Measurements from ENCODE around the gene PMF1.
"Not testable (repeated sequence)": the region's sequence is repeated elsewhere in the genome, so short reads cannot be mapped to it uniquely, and the experiment has no call there.

PMF1 gene

DNA sequence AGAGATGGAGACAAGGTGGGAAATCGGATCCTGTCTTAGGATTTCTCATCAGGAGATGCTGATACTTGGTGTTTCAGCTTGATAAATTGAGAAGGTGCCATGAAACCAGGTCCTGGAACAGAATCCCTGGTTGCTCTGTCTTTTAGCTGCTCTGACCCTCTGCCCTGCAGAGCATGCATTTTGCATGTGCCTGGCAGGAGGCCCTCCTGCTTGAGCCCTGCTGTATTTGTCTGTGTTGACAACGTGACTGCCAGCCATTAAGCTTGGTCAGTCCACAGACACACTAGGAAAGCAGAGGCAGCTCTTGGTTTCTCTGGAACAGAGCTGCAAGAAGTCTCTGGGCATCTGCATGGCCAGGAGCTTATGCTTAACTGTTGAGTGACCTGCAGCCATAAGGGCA is 16.4 kb upstream of the PMF1 start:
- DNase-seq (ENCODE audit: low spot score) = no peak

DNA sequence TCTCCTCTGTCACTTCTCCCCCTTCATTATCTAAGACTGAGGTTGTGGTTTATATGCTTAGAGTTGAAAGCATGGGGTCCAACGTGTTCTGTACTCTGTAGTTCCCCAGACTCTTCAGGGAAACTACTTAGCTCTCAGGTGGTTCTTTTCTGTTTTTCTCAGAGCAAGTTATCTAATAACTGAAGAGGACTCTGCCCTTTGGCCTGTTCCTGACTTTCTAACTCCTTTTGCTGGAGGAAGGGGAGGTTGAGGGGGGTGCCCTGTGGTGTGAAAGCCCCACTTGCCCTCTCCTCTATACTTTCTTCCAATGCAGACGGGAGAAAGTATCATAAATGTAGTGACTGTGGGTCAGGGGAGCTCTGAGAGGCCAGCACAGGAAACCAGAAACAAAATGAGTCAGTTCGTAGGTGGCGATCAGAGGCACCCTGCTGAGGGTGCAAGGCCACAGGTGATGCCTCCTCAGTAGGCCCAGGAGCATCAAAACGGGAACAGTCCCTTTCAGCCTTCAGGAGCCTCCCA is 13.9 kb upstream of the PMF1 start:
- no peak for DNase-seq (ENCODE audit: low spot score)

DNA sequence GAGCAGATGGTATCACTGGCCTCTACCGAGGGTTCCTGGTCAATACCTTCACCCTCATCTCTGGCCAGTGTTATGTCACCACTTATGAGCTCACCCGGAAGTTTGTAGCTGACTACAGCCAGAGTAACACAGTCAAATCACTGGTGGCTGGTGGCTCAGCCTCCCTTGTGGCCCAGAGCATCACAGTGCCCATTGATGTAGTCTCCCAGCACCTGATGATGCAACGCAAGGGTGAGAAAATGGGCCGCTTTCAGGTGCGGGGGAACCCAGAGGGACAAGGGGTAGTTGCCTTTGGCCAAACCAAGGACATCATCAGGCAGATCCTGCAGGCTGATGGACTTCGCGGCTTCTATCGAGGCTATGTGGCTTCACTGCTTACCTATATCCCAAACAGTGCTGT is 12.8 kb upstream of the PMF1 start:
- DNase-seq (ENCODE audit: low spot score) = no peak

DNA sequence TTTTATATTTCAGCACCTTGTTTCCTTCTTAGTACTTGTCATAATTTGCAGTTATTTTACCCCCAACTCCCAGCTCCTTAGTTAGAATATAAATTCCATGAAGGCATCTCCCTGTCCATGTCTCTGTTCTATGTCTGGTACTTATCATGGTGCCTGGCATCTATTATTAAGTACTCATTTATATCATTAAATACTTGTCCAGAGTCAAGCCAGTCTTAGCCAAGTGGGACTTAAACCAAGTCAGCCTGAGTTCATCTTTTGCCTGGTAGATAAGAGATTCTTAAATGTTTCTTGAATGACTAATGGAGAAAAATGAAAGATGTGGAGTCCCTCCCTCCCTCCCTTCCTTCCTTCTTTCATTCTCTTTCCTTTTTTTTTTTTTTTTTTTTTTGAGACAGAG is 9.5 kb upstream of the PMF1 start:
- DNase-seq (ENCODE audit: low spot score) = no peak

DNA sequence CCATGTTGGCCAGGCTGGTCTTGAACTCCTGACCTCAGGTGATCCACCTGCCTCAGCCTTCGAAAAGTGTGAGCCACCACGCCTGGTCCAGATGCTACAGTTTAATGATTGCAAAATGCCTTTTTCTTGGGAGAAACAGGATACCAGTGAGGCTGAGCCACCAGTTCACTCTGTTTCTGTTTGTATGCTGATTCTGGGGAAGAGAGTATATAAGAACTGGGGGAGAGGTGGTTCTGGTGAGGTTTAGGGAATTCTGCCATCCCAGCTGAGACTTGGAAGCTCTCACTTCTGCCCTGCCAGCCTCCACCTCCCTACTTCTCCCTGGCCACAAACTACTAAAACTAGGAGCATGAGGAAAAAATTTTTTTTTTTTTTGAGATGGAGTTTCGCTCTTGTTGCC is 8.1 kb upstream of the PMF1 start:
- DNase-seq (ENCODE audit: low spot score) = no peak

DNA sequence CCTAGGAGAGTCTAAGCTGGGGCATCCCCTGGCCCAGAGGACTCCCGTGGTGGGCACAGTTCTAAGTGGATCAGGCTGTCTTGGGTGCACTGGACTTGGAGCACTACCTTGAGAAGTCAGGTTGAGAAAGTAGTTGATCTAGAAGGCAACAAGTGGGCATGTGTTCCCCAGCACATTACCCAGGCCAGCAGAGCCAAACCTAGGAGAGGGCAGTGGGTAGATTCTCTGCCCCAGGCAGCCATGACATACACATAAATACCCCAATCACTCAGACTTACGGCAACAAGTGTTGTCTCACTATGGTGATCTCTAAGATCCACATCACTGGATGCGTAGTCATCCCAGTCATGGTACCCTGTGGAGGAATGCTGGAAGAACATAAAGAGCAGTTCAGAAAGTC is 1.6 kb upstream of the PMF1 start:
- no peak for DNase-seq (ENCODE audit: low spot score)

DNA sequence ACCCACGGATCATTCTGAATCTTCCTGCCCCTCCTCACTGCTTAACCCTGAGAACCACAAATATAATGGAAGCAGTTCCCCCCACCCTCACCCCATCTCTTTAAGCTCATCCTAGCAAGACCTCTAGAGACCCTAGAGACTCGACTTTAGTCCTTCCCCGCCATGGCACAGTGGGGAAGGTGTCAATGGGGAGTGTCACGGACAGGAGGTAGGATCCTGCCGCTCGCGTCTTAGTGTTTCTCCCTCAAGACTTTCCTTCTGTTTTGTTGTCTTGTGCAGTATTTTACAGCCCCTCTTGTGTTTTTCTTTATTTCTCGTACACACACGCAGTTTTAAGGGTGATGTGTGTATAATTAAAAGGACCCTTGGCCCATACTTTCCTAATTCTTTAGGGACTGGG is 677 bp upstream of the PMF1 start:
- DNase-seq (ENCODE audit: low spot score) = no peak

DNA sequence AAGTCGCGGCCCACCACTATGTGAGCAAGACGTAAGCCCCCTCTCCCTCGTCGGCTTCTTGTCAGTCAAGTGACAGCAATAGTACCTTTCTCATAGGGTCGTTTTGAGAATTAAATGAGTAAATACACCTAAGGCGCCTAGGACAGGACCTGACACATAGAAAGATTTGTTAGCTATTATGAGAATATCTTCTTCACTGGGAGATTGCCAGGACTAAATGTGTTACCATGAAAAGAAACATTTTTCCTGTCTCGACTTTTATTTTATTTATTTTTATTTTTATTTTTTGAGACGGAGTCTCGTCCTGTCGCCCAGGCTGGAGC is 798 bp downstream of the PMF1 start:
- no peak for DNase-seq (ENCODE audit: low spot score)

DNA sequence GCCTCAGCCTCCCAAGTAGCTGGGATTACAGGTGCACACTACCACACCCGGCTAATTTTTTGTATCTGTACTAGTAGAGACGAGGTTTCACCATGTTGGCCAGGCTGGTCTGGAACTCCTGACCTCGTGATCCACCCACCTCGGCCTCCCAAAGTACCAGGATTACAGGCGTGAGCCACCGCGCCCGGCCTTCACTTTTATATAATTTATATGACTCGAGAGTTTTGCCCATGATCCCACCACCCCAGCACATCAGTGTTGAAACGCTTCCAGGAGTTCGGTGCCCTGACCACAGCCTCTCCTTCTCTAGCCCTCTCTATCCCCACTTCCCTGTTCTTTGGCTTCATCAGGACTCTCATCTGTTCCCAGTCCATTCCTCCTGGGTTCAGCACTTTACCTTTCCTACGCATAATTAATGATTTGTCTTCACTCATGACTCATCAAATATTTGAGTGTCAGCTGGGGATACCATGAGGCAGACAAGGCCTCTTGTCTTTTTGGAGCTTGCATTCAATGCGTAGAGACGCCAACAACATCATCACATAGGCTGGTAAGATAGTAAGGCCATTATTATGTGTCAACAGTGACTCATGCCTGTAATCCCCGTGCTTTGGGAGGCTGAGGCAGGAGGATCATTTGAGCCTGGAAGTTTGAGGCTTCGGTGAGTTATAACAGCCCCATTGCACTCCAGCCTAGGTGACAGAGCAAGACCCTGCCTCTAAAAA is 1.4 kb downstream of the PMF1 start:
- no peak for DNase-seq (ENCODE audit: low spot score)

DNA sequence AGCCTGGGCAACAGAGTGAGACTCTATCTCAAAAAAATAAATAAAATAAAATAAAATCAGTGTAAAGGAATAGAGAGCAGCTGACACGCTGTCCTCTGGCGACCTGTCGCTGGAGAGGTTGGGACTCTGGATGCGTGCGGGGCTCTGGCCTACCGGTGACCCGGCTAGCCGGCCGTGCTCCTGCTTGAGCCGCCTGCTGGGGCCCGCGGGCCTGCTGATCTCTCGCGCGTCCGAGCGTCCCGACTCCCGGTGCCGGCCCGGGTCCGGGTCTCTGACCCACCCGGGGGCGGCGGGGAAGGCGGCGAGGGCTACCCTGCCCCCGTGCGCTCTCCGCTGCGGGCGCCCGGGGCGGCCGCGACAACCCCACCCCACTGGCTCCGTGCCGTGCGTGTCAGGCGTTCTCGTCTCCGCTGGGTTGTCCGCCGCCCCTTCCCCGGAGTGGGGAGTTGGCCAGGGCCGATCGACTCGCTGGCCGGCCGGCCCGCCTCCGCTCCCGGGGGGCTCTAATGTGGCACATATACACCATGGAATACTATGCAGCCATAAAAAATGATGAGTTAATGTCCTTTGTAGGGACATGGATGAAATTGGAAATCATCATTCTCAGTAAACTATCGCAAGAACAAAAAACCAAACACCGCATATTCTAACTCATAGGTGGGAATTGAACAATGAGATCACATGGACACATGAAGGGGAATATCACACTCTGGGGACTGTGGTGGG is 3.7 kb downstream of the PMF1 start:
- DNase-seq (ENCODE audit: low spot score) = not testable (repeated sequence)

DNA sequence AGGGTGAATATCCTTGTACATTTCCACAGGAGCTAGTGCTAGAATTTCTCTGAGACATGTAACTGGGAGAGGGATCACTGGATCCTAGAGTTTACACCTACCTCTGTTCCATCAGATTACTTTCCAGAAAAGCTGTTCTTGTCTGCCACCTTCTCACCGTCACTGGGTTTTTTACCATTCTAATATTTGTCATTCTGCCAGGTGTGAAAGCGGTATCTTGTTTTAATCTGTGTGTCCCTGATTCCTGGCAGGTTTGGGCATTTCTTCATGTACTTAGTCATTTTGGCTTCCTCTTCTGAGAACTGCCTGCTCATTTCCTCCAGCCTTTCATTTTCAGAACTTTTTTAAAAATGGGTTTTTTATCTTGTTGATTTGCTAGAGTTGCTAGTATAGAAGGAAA is 5.1 kb downstream of the PMF1 start:
- DNase-seq (ENCODE audit: low spot score) = no peak

DNA sequence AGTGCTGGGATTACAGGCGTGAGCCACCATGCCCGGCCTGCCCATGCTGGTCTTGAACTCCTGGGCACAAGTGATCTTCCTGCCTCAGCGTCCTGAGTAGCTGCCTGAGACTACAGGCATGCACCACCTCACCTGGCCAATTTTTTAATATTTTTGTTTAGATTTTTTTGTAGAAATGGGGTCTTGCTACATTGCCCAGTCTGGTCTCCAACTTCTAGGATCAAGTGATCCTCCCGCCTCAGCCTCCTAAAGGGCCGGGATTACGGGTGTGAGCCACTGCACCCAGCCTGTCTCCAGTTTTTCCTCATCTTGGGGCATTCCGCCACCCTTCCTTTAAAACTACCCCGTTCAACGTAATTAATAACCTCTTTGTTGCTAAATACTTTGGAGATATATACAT is 7.4 kb downstream of the PMF1 start:
- DNase-seq (ENCODE audit: low spot score) = no peak

DNA sequence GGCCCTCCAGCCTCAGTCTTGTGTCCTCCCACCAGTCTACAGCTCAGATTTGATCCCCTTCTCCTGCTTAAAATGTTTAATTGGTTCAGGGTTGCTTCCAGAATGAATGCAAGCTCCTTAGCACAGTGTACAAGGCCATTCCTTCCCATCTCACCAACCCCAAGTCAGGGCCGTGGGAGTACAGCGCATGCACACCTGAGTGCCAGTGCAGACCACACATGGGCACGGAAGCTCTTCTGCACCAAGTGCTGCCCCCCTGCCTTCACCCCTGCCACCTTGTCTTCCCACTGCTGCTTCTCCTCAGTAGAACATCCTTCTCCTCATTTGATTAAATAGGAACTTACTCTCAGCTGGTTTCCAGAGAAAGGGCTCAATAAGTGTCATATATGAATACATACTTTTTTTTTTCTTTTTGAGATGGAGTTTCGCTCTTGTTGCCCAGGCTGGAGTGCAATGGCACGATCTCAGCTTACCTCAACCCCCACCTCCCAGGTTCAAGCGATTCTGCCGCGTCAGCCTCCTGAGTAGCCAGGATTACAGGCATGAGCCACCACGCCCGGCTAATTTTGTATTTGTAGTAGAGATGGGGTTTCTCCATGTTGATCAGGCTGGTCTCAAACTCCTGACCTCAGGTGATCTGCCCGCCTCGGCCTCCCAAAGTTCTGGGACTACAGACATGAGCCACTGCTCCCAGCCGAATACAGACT is 9.3 kb downstream of the PMF1 start:
- no peak for DNase-seq (ENCODE audit: low spot score)

DNA sequence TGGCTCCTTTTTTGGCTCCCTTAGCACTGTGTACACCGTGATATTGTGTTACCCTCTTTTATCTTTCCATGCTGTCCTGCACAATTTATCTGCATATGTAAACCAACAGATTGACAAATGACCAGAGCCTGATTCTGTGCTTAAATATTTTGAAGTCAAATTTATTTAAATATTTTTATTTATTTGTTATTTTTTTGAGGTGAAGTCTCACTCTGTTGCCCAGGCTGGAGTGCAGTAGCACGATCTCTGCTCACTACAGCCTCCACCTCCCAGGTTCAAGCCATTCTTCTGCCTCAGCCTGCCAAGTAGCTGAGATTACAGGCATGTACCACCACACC is 12.8 kb downstream of the PMF1 start:
- DNase-seq (ENCODE audit: low spot score) = no peak

DNA sequence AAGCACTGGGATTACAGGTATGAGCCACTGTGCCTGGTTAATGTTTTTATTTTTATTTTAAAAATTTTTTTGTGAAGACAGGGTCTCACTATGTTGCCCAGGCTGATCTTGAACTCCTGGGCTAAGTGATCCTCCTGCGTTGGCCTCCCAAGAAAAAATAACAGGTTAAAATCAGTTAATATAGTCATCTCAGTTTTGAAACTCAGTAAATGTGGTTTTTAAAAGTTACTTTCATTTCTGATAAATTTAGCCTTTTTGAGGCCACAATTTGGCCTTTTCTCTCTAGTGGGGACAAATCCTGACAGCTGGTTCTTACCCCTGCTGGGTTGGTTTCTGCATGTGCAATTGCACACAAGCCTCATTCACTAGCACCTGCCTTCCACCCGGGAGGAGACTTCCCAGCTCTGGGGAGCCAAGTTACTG is 13.3 kb downstream of the PMF1 start:
- no peak for DNase-seq (ENCODE audit: low spot score)

DNA sequence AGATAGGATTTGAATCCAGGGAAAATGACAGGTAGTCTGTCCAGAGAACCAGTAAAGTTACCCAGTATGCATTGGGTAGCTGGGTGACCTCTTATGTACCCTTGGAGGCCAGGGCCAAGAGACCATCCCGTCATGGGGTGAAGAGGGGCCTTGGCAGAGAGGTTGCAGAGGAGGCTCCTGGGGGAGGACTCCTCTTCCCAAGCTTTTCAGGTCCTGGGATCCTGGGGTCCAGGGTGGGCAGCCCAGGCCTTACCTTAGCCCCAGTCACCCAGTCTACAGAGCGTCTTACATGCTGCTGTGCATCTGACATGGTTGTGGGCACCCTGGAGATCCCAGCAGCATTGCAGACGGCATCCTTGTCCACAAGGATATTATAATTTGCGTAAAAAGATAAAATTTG is 14.0 kb downstream of the PMF1 start:
- no peak for DNase-seq (ENCODE audit: low spot score)

DNA sequence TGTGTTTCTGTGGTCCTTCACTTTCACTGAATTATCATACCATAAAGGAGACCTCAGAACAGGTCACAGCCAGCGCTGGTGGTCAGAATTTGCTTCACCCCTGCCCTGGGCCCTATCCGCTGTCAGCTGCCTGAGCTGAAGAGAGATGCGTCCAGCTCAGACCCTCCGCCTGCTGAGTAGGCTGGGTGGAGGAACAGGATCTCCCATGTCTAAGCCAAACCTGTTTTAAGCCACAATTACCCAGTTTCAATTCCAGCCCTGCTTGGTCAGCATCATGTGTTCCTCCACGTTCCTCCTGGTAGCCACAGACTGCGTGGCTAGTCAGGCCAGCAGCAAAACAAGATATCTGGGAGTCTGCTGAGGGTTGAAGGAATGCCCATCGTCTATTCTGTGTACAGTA is 15.7 kb downstream of the PMF1 start:
- DNase-seq (ENCODE audit: low spot score) = peak; percentile 49

DNA sequence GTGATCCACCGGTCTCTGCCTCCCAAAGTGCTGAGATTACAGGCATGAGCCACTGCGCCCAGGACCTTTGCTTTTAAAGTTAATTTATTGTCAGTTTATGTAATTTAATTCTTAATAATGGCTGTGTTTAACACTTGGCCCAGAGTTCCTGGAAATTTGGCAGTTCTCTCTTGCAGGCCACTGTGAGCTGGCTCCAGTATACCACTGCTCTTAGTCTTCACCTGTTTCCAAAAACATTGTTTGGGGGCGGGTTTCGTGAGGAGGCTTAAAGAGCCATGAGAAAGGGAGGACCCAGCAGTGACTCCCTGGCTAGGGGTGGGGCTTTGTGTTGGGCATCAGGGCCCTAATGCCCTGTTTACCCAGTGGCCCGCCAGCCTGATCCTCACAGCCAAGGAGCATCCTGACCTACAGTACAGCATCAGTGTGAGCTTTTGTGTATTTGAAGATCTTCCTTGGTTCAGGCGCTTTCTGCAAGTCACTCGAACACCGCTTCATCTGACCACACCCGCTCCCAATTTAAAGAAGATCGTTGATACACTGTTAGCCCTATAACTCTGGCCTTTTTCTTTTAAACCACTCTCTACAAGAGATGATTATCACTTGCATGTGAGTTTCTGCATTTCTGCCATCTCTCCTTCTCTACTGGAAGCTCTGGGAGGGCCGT is 17.1 kb downstream of the PMF1 start:
- no peak for DNase-seq (ENCODE audit: low spot score)

DNA sequence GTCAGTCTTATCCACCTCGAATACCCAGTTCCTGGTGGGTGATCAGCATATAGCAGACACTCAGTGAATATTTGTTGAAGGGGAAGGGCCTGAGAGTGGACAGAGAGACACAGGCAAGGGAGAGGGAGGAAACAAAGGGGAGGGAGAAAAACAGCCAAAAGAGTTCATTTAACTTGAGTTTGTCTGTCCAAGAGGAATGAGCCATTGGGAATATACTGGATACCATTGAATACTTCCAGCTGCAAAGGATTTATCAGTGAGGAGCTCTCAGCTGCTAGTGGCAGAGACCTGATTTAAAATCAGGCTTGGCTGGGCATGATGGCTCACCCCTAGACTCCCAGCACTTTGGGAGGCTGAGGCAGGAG is 17.6 kb downstream of the PMF1 start:
- DNase-seq (ENCODE audit: low spot score) = no peak

DNA sequence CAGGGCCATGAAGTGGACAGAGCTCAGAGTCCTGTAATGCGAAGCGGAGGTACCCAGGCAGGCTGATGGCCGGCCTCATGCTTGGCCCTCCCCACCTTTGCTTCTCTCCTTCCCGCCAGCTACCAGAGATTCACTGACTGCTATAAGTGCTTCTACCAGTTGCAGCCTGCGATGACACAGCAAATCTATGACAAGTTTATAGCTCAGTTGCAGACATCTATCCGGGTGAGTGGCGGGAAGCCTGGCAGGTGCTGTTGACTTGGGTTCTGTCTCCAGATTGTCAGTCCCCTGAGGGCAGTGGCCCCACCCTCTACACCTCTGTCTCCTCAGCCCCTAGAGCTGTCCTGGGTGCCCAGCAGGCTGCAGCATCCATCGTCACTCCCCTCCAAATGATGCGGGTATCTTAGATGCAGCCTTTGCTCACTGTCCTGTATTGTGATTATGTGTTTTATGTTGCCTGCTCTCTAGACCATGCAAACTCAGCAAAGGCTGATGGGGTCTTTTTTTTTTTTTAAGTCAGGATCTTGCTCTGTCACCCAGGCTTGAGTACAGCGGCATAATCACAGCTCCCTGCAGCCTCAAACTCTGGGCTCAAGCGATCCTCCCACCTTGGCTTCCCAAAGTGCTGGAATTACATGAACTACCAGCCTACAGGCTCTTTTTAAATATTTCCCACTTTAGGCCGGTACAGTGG is 19.5 kb downstream of the PMF1 start:
- DNase-seq (ENCODE audit: low spot score) = no peak

DNA sequence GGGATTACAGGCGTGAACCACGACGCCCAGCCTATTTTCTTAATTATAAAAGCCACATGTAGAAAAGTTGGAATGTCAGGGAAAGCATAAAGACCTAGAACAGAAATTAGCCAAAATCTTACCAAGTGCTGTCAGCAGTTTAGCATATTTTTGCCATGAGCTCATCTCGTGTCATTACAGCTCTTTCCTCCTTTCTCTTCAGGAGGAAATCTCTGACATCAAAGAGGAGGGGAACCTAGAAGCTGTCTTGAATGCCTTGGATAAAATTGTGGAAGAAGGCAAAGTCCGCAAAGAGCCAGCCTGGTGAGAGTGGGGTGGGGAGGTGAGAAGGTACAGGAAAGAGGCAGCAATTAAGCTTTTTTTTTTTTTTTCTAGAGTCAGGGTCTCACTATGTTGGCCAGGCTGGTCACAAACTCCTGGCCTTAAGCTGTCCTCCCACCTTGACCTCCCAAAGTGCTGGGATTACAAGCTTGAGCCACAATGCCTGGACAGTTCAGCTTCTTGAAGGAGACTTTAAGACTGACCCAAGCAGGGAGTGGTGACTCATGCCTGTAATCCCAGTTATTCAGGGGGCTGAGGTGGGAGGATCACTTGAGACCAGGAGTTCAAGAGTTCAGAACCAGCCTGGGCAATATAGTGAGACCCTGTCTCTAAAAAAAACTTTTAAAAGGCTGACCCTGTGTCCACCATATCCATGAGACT is 20.8 kb downstream of the PMF1 start:
- no peak for DNase-seq (ENCODE audit: low spot score)

DNA sequence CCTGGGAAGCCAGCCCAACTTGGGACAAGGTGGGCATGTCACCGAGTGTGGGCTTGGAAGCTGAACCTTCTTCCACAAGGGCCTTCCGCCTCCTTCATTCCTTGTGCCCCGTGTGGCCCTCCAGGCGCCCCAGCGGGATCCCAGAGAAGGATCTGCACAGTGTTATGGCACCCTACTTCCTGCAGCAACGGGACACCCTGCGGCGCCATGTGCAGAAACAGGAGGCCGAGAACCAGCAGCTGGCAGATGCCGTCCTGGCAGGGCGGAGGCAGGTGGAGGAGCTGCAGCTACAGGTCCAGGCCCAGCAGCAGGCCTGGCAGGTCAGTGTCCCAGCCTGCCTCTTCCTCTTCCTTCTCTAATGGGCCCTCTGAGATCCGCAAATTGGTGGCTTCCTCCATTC is 23.4 kb downstream of the PMF1 start:
- no peak for DNase-seq (ENCODE audit: low spot score)

Measured in Ammon's horn (tissue), 1 donor.